HG03097 (cell line): ENCODE measurements around the gene FAM83F.
"Not testable (repeated sequence)": the region's sequence is repeated elsewhere in the genome, so short reads cannot be mapped to it uniquely, and the experiment has no call there.

Source experiments
- ATAC-seq: cut with Tn5 transposase; IDR thresholded peaks from one replicate; pipeline ENCODE4 v1.9.1; 2021; ENCODE audit not compliant: unreplicated experiment, low FRiP score

Gene FAM83F

DNA sequence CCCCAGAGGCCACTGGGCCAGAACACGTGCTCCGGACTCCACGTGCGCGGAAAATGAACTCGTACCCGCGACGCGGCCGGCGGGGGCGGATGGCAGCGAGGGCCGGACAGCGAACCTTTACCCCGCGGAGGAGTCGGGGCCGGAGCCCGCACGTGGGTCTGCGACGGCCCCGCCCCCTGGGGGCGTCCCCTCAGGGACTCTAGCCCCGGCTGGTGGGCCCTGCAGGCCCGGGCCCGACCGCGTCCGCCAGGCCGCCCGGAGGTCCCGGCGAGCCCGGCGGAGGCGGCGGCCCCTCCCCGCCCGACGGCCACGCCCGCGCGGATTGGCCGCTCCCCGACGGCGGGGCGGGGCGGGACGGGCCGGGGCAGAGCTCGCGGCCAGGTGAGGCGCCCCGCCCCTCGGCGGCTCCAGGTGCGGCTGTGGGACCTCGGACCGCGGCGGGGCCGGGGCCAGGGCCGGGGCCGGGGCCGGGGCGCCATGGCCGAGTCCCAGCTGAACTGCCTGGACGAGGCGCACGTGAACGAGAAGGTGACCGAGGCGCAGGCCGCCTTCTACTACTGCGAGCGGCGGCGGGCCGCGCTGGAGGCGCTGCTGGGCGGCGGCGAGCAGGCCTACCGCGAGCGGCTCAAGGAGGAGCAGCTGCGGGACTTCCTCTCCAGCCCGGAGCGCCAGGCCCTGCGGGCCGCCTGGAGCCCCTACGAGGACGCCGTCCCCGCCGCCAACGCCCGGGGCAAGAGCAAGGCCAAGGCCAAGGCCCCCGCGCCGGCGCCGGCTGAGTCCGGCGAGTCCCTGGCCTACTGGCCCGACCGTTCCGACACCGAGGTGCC is at the start of gene FAM83F:
Gene FAM83F (plus strand): TSS at position 389 of the 827 bp plus-strand sequence. CDS start 89 bp downstream, at position 478.
- no peak for ATAC-seq

DNA sequence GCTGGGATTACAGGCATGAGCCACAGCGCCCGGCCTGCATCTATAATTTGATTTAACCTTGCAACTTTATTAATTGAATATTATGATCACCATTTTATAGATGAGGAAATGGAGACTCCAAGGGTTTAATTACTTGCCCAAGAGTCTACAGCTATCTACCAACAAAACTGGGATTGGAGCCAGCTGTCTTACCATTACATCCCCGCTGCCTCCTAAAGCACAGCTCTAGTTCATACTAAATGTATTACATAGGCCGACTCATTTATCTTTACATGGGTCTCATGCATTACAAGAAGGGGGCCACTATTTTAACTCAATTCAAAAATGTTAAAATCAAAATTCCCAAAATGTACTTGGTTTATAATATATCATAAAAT is 48.6 kb upstream of the FAM83F start:
- no peak for ATAC-seq

DNA sequence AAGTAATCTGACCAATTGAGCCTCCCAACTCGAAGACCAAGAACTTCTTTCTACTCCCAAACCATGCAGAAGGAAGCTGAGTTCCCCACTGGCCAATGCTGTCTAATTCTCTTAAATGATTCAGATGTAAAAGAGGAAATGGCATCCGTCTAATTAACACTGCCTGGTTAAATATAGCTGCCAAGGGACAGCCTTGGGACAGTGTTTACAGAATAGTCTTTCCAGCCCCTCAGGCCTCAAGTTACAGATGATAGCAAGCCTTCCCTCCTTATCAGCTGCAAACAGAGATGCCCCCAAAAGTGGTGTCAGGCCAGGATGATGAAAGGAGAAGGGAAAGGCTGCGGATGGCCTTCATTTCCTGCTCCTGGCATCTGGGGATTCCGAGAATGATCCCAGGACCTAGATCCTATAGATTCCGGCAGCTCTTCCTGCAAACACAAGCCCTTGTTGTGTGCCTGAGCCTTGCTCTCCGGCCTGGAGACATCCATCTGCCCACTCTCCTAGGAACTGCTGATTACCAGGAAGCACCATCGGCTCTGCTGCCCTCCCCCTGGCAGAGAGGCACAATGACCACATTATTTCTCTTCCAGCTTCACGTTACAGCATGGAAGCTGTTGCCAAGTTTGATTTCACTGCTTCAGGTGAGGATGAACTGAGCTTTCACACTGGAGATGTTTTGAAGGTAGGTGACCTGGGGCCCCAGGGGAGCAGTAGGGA is 48.1 kb upstream of the FAM83F start:
- ATAC-seq = no peak

DNA sequence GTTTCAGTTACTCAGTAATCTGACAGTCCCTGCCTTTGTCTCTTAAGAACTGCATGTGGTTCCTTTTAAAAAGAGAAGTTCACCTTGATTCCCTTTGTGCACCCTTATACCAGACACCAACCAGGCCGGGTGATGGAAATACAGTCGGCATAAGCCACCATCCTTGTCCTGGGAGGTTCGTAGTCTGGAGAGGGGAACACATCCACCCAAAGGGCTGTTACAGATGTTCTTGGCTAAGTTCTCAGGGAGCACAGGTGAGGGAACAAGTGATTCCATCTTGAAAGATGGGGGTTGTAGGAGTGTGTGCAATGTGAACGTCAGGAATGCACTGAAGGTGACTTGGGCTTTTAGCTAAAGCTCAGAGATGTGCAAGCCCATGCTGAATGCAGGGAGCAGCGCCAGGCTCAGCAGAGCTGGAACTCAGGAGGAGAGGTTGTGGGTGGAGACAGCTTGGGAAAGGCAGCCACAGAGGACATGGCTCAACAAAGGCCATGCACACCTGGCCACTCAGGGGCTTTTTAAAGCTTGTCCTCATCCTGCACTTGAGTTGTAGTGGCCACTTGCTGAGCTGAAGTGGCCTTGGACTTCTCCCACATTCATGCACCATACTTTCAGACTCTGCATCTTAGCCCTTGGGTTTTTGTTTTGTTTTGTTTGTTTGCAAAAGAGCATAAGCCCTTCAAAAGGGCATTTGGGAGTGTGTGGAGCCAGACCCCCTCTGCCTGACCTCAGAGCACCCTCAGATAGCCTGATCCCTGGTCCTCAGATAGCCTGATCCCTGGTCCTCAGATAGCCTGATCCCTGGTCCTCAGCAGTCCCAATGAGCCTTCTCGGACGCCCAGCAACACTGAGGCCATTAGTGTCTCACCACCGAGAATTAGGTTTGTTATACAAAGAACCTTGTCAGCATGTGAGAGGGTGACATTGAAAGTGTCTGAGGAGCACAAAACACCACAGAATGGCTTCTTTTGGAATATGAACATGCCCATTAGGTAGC is 47.2 kb upstream of the FAM83F start:
- ATAC-seq = no peak

DNA sequence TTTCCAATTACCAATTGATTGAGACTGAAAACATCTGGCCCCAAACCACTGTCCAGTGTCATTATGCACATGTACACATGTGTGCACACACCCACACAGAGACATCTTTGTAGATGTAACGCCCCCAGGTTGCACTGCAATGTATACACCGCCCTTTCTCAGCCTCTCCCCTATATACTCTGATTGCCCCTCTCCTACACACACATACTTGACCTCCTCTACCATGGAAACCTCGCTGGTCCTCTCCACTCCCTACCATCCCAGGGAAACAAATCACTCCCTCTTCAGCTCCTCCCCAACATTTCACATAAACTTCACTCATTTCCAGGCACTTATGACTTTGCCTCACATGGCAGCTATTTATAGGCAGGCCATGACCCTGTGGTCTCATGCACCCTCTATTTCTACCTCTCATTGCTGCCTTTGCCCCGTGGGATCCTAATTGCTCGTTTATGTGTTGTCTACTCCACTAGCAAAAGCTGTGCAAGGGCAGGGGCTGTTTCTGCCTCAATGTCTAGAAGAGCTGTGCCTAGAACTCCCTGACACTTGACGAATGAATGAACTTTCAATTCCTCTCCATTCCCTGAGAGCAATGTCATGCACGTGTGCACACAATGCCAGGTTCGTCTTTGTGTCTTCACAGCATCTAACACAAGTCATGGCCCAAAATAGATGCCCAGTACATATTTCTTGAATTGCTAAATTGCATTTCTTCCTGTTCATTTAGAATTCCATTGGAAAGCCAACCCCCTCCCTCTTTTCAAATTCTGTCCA is 44.6 kb upstream of the FAM83F start:
- ATAC-seq = no peak

DNA sequence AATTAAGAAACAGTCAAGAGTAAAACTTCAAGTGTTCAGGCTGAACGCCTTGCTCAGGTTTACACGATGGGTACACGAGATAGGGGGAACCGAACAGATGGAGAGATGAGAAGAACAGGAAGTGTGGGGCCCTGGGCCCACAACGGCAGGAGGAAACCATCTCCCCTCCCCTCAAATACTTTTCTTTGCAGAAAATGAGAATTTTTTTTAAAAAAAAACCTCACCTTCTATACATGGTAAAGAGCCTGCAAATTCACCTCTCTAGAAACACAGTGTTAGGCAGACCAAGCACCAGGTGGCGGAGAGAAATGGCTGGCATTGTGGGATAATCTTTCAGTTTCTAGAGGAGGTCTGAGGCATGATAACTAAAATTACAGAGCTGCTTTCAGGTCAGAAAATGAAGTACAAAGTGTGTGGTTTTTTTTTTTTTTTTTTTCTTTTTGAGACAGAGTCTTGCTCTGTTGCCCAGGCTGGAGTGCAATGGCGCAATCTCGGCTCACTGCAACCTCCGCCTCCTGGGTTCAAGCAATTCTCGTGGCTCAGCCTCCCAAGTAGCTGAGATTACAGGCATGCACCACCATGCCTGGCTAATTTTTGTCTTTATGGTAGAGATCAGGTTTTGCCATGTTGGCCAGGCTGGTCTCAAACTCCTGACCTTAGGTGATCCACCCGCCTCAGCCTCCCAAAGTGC is 43.0 kb upstream of the FAM83F start:
- not testable (repeated sequence) for ATAC-seq

DNA sequence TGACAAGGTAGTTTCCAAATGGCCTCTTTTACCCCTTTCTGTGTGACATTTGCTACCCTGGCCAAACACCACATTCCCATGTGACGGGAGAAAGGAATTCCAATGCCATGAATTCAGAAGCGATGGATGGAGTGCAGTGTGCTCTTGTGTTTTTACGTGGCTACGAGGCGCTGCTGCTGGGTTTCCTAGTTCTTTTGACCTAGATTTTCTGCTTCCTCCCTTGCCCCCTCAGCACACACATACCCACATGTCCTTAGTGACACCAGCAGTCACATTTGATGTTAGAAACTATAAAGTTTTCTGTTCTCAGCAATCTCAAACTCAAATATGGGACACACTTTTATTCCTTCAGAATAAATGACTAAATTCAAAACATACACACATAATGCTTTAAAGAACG is 42.4 kb upstream of the FAM83F start:
- no peak for ATAC-seq

DNA sequence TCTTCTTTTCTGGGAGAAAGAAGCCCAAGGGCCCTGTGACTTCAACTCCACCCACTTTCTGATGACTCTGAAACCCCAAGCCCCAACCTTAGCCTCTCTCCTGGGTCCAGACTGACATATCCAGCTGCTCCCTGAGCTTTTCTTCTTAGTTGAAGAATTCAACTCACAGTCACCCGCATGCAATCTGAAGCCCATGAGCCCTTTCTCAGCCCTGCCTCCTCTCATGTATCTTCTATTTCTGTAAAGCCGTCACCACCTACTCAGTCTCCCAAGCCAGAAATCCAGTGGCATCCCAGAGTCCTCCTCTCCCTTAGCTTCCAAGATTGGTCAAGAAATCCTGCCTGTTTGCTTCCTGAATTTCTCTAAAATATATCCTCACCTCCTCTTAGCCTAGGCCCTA is 41.7 kb upstream of the FAM83F start:
- no peak for ATAC-seq

DNA sequence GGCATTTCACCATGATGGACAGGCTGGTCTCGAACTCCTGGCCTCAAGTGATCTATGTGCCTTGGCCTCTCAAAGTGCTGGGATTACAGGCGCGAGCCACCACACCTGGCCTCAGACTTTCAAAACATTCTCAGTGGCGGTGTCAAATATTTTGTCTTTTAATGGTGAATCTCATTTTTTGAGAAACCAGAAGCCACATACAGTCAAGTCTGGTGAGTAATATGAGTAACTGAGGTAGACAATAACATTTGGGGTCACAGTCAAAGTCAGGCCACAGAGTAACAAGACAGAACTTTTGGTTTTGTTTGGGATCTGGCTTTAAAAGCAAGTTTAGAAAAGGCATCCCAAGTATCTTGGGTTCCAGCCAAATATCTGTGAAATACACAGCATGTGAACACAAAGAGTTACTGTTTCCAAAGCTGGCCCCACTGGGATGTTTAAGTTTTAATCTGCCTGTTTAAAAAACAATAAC is 40.1 kb upstream of the FAM83F start:
- no peak for ATAC-seq

DNA sequence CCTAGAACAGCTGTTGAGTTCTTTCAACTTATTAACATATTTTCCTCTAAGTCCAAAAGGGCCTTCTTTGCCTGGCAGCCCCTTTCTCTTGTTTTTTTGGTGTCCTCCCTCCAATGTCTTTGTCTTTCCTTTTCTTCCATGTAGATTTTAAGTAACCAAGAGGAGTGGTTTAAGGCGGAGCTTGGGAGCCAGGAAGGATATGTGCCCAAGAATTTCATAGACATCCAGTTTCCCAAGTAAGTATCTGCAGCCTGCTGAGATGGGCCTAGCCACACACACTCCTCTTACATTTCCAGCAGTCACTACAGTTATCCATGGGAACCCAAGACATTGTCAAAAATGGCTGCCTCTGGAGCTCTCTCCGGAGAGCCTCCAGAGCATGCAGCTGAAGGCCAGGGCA is 39.1 kb upstream of the FAM83F start:
- ATAC-seq = no peak

DNA sequence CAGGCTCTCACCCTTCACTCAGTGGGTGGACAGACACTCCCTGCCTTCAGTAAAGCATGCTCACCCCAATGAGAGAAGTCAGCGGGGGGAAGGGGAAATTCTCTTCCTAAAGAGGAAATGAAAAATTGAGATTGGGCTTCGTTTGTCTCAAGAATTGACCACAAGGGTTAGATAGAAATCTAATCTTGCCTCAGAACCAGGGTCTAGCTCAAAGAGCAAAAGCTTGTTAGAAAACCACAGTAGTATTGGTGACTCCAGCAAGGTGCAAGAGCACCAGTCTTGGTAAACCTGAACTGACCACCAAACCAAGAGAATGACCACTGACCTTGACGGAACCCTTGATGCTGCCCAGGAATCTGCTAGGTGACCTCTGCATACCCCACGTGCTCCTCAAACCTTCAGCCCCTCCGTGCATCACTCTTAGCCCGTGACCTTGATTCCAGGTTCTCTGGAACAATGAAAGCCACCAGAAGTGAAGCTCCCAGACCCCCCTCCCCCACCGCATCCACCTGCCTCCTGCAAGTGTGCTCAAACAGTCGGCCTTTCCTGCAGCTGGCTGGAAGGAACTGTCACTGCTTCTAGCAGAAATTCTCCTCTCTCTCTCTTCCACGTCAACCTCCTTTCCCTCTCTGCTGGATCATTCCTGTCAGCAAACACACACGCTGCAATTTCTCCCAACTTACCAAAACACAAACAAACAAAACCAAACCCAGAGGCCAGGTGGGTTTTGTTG is 37.7 kb upstream of the FAM83F start:
- peak; percentile 42 for ATAC-seq

DNA sequence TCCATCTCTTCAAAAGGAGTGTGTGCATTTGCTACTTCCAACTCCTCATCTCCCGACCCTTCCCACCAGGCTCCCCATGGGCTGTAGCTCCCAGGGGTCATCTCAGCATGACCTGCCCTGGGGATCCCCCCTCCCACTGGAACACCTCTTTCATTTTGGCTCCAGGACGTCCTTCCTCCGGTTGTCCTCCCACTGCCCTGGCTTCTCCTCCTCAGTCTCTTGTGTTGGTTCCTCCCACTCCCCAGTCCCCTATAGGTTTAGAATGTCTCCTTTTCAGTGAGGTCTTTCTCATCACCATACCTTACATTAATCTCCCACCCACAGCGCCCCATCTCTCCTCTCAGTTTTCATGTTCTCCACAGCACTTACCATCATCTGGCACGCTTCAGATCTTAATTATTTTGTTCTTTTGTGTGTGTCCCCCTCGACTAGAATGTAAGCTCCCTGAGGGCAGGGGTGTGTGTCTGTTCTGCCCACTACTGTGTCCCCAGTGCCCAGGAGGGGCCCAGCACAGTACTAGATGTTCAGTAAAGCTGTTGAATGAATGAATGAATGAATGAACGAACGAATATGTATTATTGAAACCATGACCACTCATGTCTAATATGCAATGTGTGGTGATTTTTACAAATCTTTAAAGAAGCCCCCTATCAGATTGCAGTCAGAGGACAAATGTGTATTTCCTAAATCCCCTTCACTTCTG is 36.6 kb upstream of the FAM83F start:
- no peak for ATAC-seq

DNA sequence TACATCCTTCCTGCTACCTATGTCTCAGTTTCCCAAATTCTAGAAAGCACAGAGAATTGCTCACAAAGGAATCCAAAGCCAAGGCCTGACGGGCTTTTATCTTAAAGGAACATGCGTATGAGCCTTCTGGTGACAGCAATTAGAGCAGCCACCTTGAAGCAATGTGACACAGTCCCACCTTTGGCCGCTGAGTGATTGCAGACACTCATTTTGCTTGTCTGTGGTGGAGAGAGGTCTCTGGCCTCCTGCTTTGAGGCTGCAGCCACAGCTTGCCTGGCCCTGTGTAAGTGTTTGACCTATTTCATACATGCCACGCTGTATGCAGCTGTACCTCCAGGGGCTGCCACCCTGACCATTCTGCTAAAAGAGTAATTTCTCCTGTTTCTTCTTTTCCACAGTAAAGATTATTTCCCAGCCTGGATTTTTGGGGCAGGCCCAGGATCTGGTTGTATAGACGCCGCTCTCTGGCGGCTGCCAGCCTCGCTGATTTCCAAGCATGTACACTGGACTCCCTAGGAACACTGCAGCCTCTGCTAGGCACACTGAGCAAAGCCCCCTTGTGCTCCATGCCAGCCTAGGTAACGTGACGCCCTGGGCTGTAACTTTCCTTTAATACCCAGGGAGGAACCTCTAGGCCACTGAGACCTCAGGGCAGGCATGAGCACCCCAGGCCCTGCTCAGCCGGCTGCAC is 35.7 kb upstream of the FAM83F start:
- no peak for ATAC-seq

DNA sequence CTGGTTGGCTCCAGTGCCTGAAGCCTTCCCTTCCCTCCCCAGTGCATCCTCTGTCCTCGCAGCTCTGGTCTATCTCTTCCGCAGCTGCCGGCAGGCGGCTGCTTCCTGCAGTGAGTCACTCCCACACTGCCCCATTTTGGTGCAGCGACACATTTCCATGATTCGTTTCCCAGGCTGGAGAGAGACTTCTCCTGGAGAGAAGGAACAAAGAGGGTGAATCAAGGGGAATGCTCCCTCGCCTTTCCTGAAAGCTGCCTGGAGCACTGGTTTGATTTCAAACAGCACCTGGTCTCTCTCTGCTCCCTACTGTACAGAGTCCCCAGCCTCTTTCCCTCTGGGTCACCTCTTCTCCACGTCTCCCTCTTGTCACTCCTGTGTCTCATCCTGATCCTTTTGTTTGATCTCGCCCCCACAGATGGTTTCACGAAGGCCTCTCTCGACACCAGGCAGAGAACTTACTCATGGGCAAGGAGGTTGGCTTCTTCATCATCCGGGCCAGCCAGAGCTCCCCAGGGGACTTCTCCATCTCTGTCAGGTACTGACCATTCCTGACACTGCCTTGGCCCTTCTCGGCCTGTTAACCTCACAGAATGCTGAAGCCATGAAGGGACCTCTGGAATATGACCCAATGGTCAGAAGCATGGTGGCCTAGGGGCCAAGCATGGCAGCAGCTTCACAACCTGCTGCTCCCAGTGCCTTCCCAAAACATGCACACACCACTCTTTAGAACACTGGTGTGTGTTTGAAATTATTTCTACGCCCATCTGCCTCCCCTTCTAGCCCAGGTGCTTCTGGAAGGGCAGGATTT is 34.9 kb upstream of the FAM83F start, which contains the start of gene TMA7B:
Gene TMA7B (plus strand): TSS at position 758 of the 808 bp plus-strand sequence. CDS start 3,978 bp downstream, outside the sequence.
- ATAC-seq = no peak

DNA sequence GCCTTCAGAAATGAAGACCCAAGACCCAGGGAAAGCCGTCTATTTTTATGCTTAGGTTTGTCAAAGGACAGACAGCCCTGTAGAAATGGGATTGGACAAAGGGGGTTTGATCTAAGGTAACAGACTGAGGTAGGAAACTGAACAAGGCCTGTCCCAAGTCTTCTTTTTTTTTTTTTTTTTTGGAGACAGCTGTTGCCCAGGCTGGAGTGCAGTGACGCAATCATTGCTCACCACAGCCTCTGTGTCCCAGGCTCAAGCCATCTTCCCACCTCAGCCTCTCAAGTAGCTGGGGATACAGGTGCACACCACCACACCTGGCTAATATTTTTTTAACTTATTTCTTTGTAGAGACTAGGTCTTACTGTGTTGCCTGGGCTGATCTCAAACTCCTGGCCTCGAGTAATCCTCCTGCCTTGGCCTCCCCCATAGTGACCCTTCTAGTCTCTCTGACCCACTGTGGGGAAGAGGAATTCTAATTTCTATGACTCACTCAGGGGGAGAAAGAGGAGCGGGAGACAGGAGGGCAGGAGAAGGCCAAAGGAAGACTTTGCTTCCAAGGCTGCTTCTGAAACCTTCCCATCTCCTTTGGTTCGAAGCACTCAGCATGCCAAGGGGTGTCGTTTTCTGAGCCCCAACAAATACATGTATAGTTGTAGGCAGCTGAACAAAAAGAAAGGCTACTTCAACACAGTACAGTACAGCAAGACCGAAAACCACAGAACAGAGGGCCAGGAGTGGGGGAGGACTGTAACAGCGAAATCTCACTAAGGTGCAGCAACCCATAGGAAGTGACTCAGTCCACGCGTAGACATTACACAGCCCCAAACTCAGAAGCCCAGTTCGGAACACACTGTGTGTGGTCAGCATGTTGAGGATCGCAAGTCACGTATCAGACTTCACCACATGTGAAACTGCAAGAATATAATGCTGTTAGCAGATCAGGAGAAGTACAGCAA is 33.7 kb upstream of the FAM83F start:
- peak; percentile 69 for ATAC-seq
